ENCODE measurements around the gene HAGH. TPM values are rescaled to one million over a fixed set of nuclear protein-coding genes. Genes with fewer than 3 reads are reported as not detected.

The HAGH gene
- total RNA-seq, 1 donor from 2014 or later: 87.3 TPM

GRCh38 chr16:1787322-1788094 lies 39.1 kb downstream of the HAGH start:
- no peak for TF ChIP-seq CTCF (conservative IDR thresholded peaks at IDR 0.05; ENCODE audit: low read depth, low read length)
- DNase-seq (ENCODE audit: low read depth): no peak
- H3K4me3 ChIP-seq (ENCODE audit: low read depth, low read length): no peak overlapping the region

GRCh38 chr16:1787056-1787321 lies 39.6 kb downstream of the HAGH start:
- H3K4me3 ChIP-seq (ENCODE audit: low read depth, low read length): no peak overlapping the region
- no peak for DNase-seq (ENCODE audit: low read depth)
- TF ChIP-seq CTCF (conservative IDR thresholded peaks at IDR 0.05; ENCODE audit: low read depth, low read length): no peak

GRCh38 chr16:1786242-1787055 lies 40.2 kb downstream of the HAGH start:
- no peak for TF ChIP-seq CTCF (conservative IDR thresholded peaks at IDR 0.05; ENCODE audit: low read depth, low read length)
- no peak for DNase-seq (ENCODE audit: low read depth)

GRCh38 chr16:1785846-1786170 lies 40.8 kb downstream of the HAGH start:
- DNase-seq (ENCODE audit: low read depth): no peak
- H3K4me3 ChIP-seq (ENCODE audit: low read depth, low read length): no peak overlapping the region
- no peak for TF ChIP-seq CTCF (conservative IDR thresholded peaks at IDR 0.05; ENCODE audit: low read depth, low read length)

More at GRCh38 chr16:1786242-1787055, 40.2 kb downstream of the HAGH start:
- H3K4me3 ChIP-seq (ENCODE audit: low read depth, low read length): no peak overlapping the region

GRCh38 chr16:1784977-1785845 lies 41.4 kb downstream of the HAGH start:
- no peak overlapping the region for H3K4me3 ChIP-seq (ENCODE audit: low read depth, low read length)
- TF ChIP-seq CTCF (conservative IDR thresholded peaks at IDR 0.05; ENCODE audit: low read depth, low read length): no peak
- DNase-seq (ENCODE audit: low read depth): no peak

- H3K4me3 ChIP-seq (ENCODE audit: low read depth, low read length): peak within 1 kb of the TSS; percentile 88
- no peak for TF ChIP-seq CTCF (conservative IDR thresholded peaks at IDR 0.05; ENCODE audit: low read depth, low read length)
- DNase-seq (ENCODE audit: low read depth): peak; percentile 97
Observed at GRCh38 chr16:1782408-1783264, 44.0 kb downstream of the HAGH start, which contains the start of the genes NUBP2 and SPSB3. NUBP2 (plus strand) TSS chr16:1782960; CDS start chr16:1783021, 61 bp downstream. SPSB3 (minus strand) TSS chr16:1782571; CDS start chr16:1781483, 1,088 bp downstream.
